ENCODE results near the gene TMEM117. TPM values are rescaled to one million over a fixed set of nuclear protein-coding genes. Genes with fewer than 3 reads are reported as not detected.

Gene TMEM117
- total and polyA plus RNA-seq, 10 of the 15 experiments (the other 5 are each of a cell fraction or from before 2014, with no cell fraction given): 3.1 to 8.2 (median 6.1) TPM

DNA sequence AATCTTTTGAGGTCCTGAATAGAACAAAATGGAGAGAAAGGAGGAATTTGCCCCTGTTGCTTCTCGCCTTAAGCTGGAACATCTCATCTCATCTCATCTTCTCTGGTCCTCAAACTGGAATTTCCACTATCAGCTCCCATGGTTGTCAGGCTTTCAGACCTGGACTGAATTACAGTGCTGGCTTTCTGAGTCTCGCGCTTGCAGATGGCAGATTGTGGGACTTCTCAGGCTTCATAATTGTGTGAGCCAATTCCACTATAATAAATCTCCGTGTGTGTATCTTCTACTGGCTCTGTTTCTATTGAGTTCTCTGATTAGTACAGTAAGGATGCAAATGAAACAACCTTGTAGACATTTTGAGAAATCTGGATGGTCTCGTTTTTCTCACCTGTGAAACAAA lies 199.0 kb downstream of the TMEM117 start:
- in situ Hi-C loops (cut with MboI) (no loop called here), intact Hi-C loops (cut with micrococcal nuclease; ENCODE audit: unreplicated experiment) (no loop called here)
- Histone ChIP-seq H3K4me1 (ENCODE audit: control insufficient read depth, insufficient read depth, low read length) (no peaks in the 10 kb centered on the region), H3K36me3 (ENCODE audit: control insufficient read depth in 2 of 2, insufficient read depth in 2 of 2, low read length in 1 of 2) (no peaks in the 10 kb centered on the region), H3K4me3 (no peak overlapping the region), H3K79me2 (ENCODE audit: control insufficient read depth, insufficient read depth, low read length) (no peaks in the 10 kb centered on the region), H3K9me3 (replicated peaks; ENCODE audit: control insufficient read depth, insufficient read depth, low read length) (no peaks in the 10 kb centered on the region), H4K20me1 (ENCODE audit: control insufficient read depth, insufficient read depth) (no peaks in the 10 kb centered on the region), H3K27me3 (replicated peaks in 1 of 2; ENCODE audit: control insufficient read depth in 2 of 2, insufficient read depth in 2 of 2, low read length in 1 of 2) (no peaks in the 10 kb centered on the region), H2AFZ (ENCODE audit: control insufficient read depth, low read depth, low read length) (no peak overlapping the region), H3K27ac (ENCODE audit: control insufficient read depth, insufficient read depth) (no peak overlapping the region), H3K4me2 (ENCODE audit: control insufficient read depth, insufficient read depth) (no peak overlapping the region), H3K9ac (ENCODE audit: control insufficient read depth, insufficient read depth, low read length) (no peak overlapping the region)
- RAD21 ChIA-PET (ENCODE audit: unreplicated experiment): no interaction called here
- SMC1A ChIA-PET (ENCODE audit: uncharacterized antibody, unreplicated experiment): no interaction called here
- ATAC-seq (no peak), FAIRE-seq (no peak), DNase-seq (ENCODE audit: low read depth, low spot score) (no peak)
- CTCF ChIA-PET: interaction anchor here (1.1 kb wide), 1 partner anchor 459 kb away, joined by 3 read pairs; no protein-coding TSS in a partner anchor
- TF ChIP-seq EGR1 (IDR thresholded peaks at IDR 0.05; ENCODE audit: borderline replicate concordance in 1 of 2, low read depth in 2 of 2, low read length in 2 of 2): no peak
- no peak for TF ChIP-seq BRCA1 (IDR thresholded peaks at IDR 0.05; ENCODE audit: low read depth, low read length)
- TF ChIP-seq ZNF207 (IDR thresholded peaks at IDR 0.05; ENCODE audit: borderline replicate concordance): no peak
- TF ChIP-seq, protein P1, sequence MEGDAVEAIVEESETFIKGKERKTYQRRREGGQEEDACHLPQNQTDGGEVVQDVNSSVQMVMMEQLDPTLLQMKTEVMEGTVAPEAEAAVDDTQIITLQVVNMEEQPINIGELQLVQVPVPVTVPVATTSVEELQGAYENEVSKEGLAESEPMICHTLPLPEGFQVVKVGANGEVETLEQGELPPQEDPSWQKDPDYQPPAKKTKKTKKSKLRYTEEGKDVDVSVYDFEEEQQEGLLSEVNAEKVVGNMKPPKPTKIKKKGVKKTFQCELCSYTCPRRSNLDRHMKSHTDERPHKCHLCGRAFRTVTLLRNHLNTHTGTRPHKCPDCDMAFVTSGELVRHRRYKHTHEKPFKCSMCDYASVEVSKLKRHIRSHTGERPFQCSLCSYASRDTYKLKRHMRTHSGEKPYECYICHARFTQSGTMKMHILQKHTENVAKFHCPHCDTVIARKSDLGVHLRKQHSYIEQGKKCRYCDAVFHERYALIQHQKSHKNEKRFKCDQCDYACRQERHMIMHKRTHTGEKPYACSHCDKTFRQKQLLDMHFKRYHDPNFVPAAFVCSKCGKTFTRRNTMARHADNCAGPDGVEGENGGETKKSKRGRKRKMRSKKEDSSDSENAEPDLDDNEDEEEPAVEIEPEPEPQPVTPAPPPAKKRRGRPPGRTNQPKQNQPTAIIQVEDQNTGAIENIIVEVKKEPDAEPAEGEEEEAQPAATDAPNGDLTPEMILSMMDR (IDR thresholded peaks at IDR 0.05 in 2 of 3, conservative IDR thresholded peaks at IDR 0.05 in 1 of 3; ENCODE audit: control insufficient read depth in 2 of 3, extremely low read depth in 1 of 3, insufficient read depth in 1 of 3, low read depth in 3 of 3, low read length in 3 of 3): no peak
- TF ChIP-seq CBX5 (IDR thresholded peaks at IDR 0.05; ENCODE audit: low read depth): no peak
- no peak for TF ChIP-seq CBX3 (IDR thresholded peaks at IDR 0.05; ENCODE audit: borderline replicate concordance, low read depth)
- TF ChIP-seq KAT2A (conservative IDR thresholded peaks at IDR 0.05; ENCODE audit: control insufficient read depth, low read depth, low read length): no peak
- no peak for TF ChIP-seq PAX8 (IDR thresholded peaks at IDR 0.05)
- no peak for TF ChIP-seq IRF4 (IDR thresholded peaks at IDR 0.05; ENCODE audit: low read depth, low read length)
- no peak for TF ChIP-seq POLR2AphosphoS5 (IDR thresholded peaks at IDR 0.05; ENCODE audit: low read length)
- TF ChIP-seq BCL3 (IDR thresholded peaks at IDR 0.05; ENCODE audit: borderline replicate concordance, insufficient read depth, low read depth, low read length, poor library complexity, severe bottlenecking): no peak
- TF ChIP-seq RUNX3 (IDR thresholded peaks at IDR 0.05; ENCODE audit: low read length): no peak
- no peak for TF ChIP-seq NRF1 (conservative IDR thresholded peaks at IDR 0.05; ENCODE audit: low read depth, low read length)
- no peak for TF ChIP-seq RAD51 (IDR thresholded peaks at IDR 0.05)
- TF ChIP-seq TARDBP (IDR thresholded peaks at IDR 0.05; ENCODE audit: borderline replicate concordance): no peak
- POLR2A ChIA-PET: no interaction called here
- BruUV-seq (replicated peaks): no TSS peak
- WGBS (ENCODE audit: insufficient coverage, insufficient replicate concordance, low lambda C conversion rate, missing lambda C conversion rate): 80% methylated on average over 5 of the region's 5 CpGs
